HepG2 (cell line): Measurements from ENCODE around the gene CHST4. TPM values are rescaled to one million over a fixed set of nuclear protein-coding genes. Genes with fewer than 3 reads are reported as not detected.

ENCODE experiments used
- ARHGAP35 ChIP-seq: sonication (generic); formaldehyde crosslinking; IDR thresholded peaks from 2 replicates; pipeline ENCODE4 v1.9.0; 2022; ENCODE audit warnings: mild to moderate bottlenecking, inconsistent platforms, moderate library complexity, missing genetic modification reagents, borderline replicate concordance
- CTCF ChIP-seq: sonication (generic); formaldehyde crosslinking; IDR thresholded peaks from 2 replicates; pipeline ENCODE4 v1.5.0; 2020; ENCODE audit warnings: mild to moderate bottlenecking, missing genetic modification reagents, moderate library complexity
- EZH2 ChIP-seq: conservative IDR thresholded peaks from 2 replicates; pipeline ENCODE4 v1.6.1; 2012; ENCODE audit warnings: mild to moderate bottlenecking, low read depth, low read length, moderate library complexity
- FOSL1 ChIP-seq: sonication (generic); formaldehyde crosslinking; IDR thresholded peaks from 2 replicates; pipeline ENCODE4 v1.9.0; 2021; ENCODE audit warnings: missing genetic modification reagents, borderline replicate concordance
- FOXK1 ChIP-seq: sonication (generic); formaldehyde crosslinking; IDR thresholded peaks from 2 replicates; pipeline ENCODE4 v1.4.0; 2020; ENCODE audit warnings: low read depth, missing genetic modification reagents, borderline replicate concordance
- HCFC1 ChIP-seq: fragments of 150-350 bp; IDR thresholded peaks from 2 replicates; pipeline ENCODE4 v1.6.1; 2014; ENCODE audit warnings: low read depth, low read length
- HOXA3 ChIP-seq: sonication (generic); formaldehyde crosslinking; IDR thresholded peaks from 2 replicates; pipeline ENCODE4 v1.5.0; 2020; ENCODE audit warnings: missing genetic modification reagents
- KMT2A ChIP-seq: sonication (generic); formaldehyde crosslinking; IDR thresholded peaks from 2 replicates; pipeline ENCODE4 v1.4.0; 2020; ENCODE audit warnings: missing genetic modification reagents
- MAFF ChIP-seq: IDR thresholded peaks from 2 replicates; pipeline ENCODE4 v1.6.1; 2011; ENCODE audit warnings: low read depth, low read length, improper control_type of control experiment
- MTA1 ChIP-seq: sonication (generic); formaldehyde crosslinking; IDR thresholded peaks from 2 replicates; pipeline ENCODE4 v1.4.0; 2020; ENCODE audit warnings: missing genetic modification reagents, mild to moderate bottlenecking, borderline replicate concordance
- NCOA2 ChIP-seq: sonication (generic); formaldehyde crosslinking; IDR thresholded peaks from 2 replicates; pipeline ENCODE4 v1.8.0; 2022; ENCODE audit warnings: inconsistent platforms
- NR2C2 ChIP-seq: sonication (generic); formaldehyde crosslinking; IDR thresholded peaks from 2 replicates; pipeline ENCODE4 v1.4.0; 2020; ENCODE audit warnings: missing genetic modification reagents, mild to moderate bottlenecking, moderate library complexity, borderline replicate concordance
- PCBP1 ChIP-seq: fragments of 200-400 bp; formaldehyde crosslinking; IDR thresholded peaks from 2 replicates; pipeline ENCODE4 v1.6.1; 2017; ENCODE audit warnings: mild to moderate bottlenecking, low read depth, low read length, borderline replicate concordance
- PPARG ChIP-seq: conservative IDR thresholded peaks from 2 replicates; pipeline ENCODE4 v1.6.1; 2016; ENCODE audit warnings: missing biosample characterization, missing genetic modification reagents
- SIN3A ChIP-seq: IDR thresholded peaks from 2 replicates; pipeline ENCODE4 v1.6.1; 2011; ENCODE audit warnings: low read depth, mild to moderate bottlenecking, control low read depth, low read length, borderline replicate concordance
- TEAD3 ChIP-seq: optimal IDR thresholded peaks from 2 replicates; pipeline ENCODE3; 2016; ENCODE audit warnings: borderline replicate concordance
- TSC22D2 ChIP-seq: sonication (generic); formaldehyde crosslinking; IDR thresholded peaks from 2 replicates; pipeline ENCODE4 v1.5.1; 2020; ENCODE audit warnings: missing genetic modification reagents, mild to moderate bottlenecking, borderline replicate concordance
- ZBED4 ChIP-seq: sonication (generic); formaldehyde crosslinking; IDR thresholded peaks from 2 replicates; pipeline ENCODE4 v1.4.0; 2020; ENCODE audit warnings: missing genetic modification reagents, borderline replicate concordance
- ZFAT ChIP-seq: sonication (generic); formaldehyde crosslinking; conservative IDR thresholded peaks from 2 replicates; pipeline ENCODE4 v1.8.1; 2023; ENCODE audit warnings: missing genetic modification reagents, inconsistent platforms
- ZNF24 ChIP-seq: fragments of 450-650 bp; IDR thresholded peaks from 2 replicates; pipeline ENCODE4 v1.6.1; 2017; ENCODE audit warnings: antibody characterized with exemption, mild to moderate bottlenecking
- ZNF251 ChIP-seq: sonication (generic); formaldehyde crosslinking; IDR thresholded peaks from 2 replicates; pipeline ENCODE4 v1.9.0; 2021; ENCODE audit warnings: mild to moderate bottlenecking, missing genetic modification reagents
- ZNF546 ChIP-seq: sonication (generic); formaldehyde crosslinking; conservative IDR thresholded peaks from 2 replicates; pipeline ENCODE4 v1.8.1; 2023; ENCODE audit warnings: mild to moderate bottlenecking, missing genetic modification reagents
- ZNF782 ChIP-seq: sonication (generic); formaldehyde crosslinking; IDR thresholded peaks from 2 replicates; pipeline ENCODE4 v1.4.0; 2020; ENCODE audit warnings: missing genetic modification reagents, mild to moderate bottlenecking, borderline replicate concordance
- ZNF784 ChIP-seq: sonication (generic); formaldehyde crosslinking; IDR thresholded peaks from 2 replicates; pipeline ENCODE4 v1.5.1; 2020; ENCODE audit warnings: missing genetic modification reagents, mild to moderate bottlenecking, borderline replicate concordance
- ZNF841 ChIP-seq: sonication (generic); formaldehyde crosslinking; IDR thresholded peaks from 2 replicates; pipeline ENCODE4 v1.8.1; 2023; ENCODE audit warnings: missing genetic modification reagents, borderline replicate concordance
- polyA plus RNA-seq, 8 experiments: library from polyadenylated mRNA; depleted of rRNA in 3 of 8; stranded (reverse) in 7 of 8; unstranded in 1 of 8; fragments of >200 nt; fragmentation: Illumina TruSeq in 4 of 8; extraction: Trizol in 4 of 8; gene quantifications; 2 replicates each; pipeline versions ENCODE4 v1.2.1 to v1.2.3, GENCODE V29; 2011 to 2016; ENCODE audit warnings: low read depth in 4 of 8, missing spikeins in 1 of 8, mixed read lengths in 1 of 8; ENCODE audit not compliant: insufficient read depth in 1 of 8
- total RNA-seq, 5 experiments: library from RNA; depleted of rRNA; stranded (reverse); fragments of >200 nt; fragmentation: Illumina TruSeq; extraction: Trizol; gene quantifications; 2 replicates each; pipeline ENCODE4 v1.2.3, GENCODE V29; 2016; ENCODE audit warnings: low read depth in 1 of 5

CHST4 gene
- total and polyA plus RNA-seq, 2 of the 13 experiments (the other 11 are each of a cell fraction or from before 2014, with no cell fraction given), result not detected

- TF ChIP-seq MTA1 (CRISPR knock-in tag) (no peak), ZNF546 (CRISPR knock-in tag) (no peak), FOSL1 (CRISPR knock-in tag) (peak; percentile 45; the same call in 1 of the 2 replicates), PPARG (CRISPR knock-in tag) (0 out of 2 replicates have a peak, but pooled peaks have one; percentile 50), TEAD3 (CRISPR knock-in tag) (peak; percentile 57), ZNF841 (no peak), ZNF251 (CRISPR knock-in tag) (no peak), FOXK1 (CRISPR knock-in tag) (peak; percentile 83), ZFAT (CRISPR knock-in tag) (no peak), PCBP1 (no peak), ZNF782 (CRISPR knock-in tag) (no peak), EZH2 (no peak), NCOA2 (peak; percentile 72), KMT2A (CRISPR knock-in tag) (peak; percentile 31; the same call in 1 of the 2 replicates), HCFC1 (no peak), ZNF24 (no peak), SIN3A (peak; percentile 73; the same call in 1 of the 2 replicates), HOXA3 (CRISPR knock-in tag) (peak; percentile 87), MAFF (peak; percentile 94), NR2C2 (CRISPR knock-in tag) (peak; percentile 69), TSC22D2 (CRISPR knock-in tag) (0 out of 2 replicates have a peak, but pooled peaks have one; percentile 71), ZBED4 (peak; percentile 23; the same call in 1 of the 2 replicates), CTCF (no peak), ARHGAP35 (CRISPR knock-in tag) (no peak), ZNF784 (CRISPR knock-in tag) (no peak; the same call in 1 of the 2 replicates)
These were observed 46.4 kb downstream of the CHST4 start (continued) for GRCh38 chr16:71572497-71573116.
